HepG2 (cell line): ENCODE measurements around the gene LSR.

Experiments used
- AKNA ChIP-seq: sonication (generic); formaldehyde crosslinking; IDR thresholded peaks from 2 replicates; pipeline ENCODE4 v1.4.0; 2020; ENCODE audit warnings: missing genetic modification reagents, borderline replicate concordance
- ARNT ChIP-seq: fragments of 450-650 bp; IDR thresholded peaks from 2 replicates; pipeline ENCODE4 v1.6.1; 2017
- CTCF ChIP-seq: sonication (generic); formaldehyde crosslinking; IDR thresholded peaks from 2 replicates; pipeline ENCODE4 v1.5.0; 2020; ENCODE audit warnings: mild to moderate bottlenecking, missing genetic modification reagents, moderate library complexity
- HMGXB4 ChIP-seq, 2 experiments: sonication (generic) in 1 of 2; formaldehyde crosslinking in 1 of 2; IDR thresholded peaks; 2 replicates each; pipeline versions ENCODE4 v1.4.0 to v1.6.1; 2018 to 2020; ENCODE audit warnings: missing genetic modification reagents in 2 of 2, borderline replicate concordance in 1 of 2, low read depth in 1 of 2, mild to moderate bottlenecking in 1 of 2, missing biosample characterization in 1 of 2
- NR1H2 ChIP-seq: sonication (generic); formaldehyde crosslinking; IDR thresholded peaks from 2 replicates; pipeline ENCODE4 v1.8.1; 2022; ENCODE audit warnings: low read depth, missing genetic modification reagents, borderline replicate concordance
- POLR2A ChIP-seq, 2 experiments: IDR thresholded peaks; 2 replicates each; pipeline ENCODE4 v1.6.1; 2011; ENCODE audit warnings: low read depth in 2 of 2, low read length in 2 of 2, mild to moderate bottlenecking in 1 of 2, moderate library complexity in 1 of 2; ENCODE audit not compliant: insufficient read depth in 1 of 2
- REST ChIP-seq, 2 experiments: IDR thresholded peaks; 2 replicates each; pipeline ENCODE4 v1.6.1; 2011 to 2012; ENCODE audit warnings: low read length in 2 of 2, borderline replicate concordance in 1 of 2, low read depth in 1 of 2, mild to moderate bottlenecking in 1 of 2, moderate library complexity in 1 of 2
- ZFP91 ChIP-seq: sonication (generic); formaldehyde crosslinking; IDR thresholded peaks from 2 replicates; pipeline ENCODE4 v1.9.0; 2022; ENCODE audit warnings: missing genetic modification reagents, mild to moderate bottlenecking, borderline replicate concordance
- ZNF296 ChIP-seq: sonication (generic); formaldehyde crosslinking; conservative IDR thresholded peaks from 2 replicates; pipeline ENCODE4 v1.5.0; 2020; ENCODE audit warnings: mild to moderate bottlenecking, missing genetic modification reagents
- ZNF382 ChIP-seq: sonication (generic); formaldehyde crosslinking; IDR thresholded peaks from 2 replicates; pipeline ENCODE4 v1.5.0; 2020; ENCODE audit warnings: missing genetic modification reagents, mild to moderate bottlenecking, borderline replicate concordance
- ZUFSP ChIP-seq: sonication (generic); formaldehyde crosslinking; IDR thresholded peaks from 2 replicates; pipeline ENCODE4 v1.9.0; 2021; ENCODE audit warnings: missing genetic modification reagents, mild to moderate bottlenecking, borderline replicate concordance

- TF ChIP-seq CTCF (CRISPR knock-in tag) (no peak), POLR2A (IDR thresholded peaks at IDR 0.05; ENCODE audit: insufficient read depth in 1 of 2, low read depth in 2 of 2, low read length in 2 of 2) (no peak), AKNA (CRISPR knock-in tag) (no peak), ARNT (no peak), ZUFSP (CRISPR knock-in tag) (no peak), ZNF382 (no peak), HMGXB4 (CRISPR knock-in tag; IDR thresholded peaks at IDR 0.05; ENCODE audit: borderline replicate concordance in 1 of 2, low read depth in 1 of 2) (0 out of 4 replicates have a peak, but pooled peaks of 1 of the 2 experiments have one; percentile 3), REST (IDR thresholded peaks at IDR 0.05; ENCODE audit: borderline replicate concordance in 1 of 2, low read depth in 1 of 2, low read length in 2 of 2) (no peak), ZFP91 (CRISPR knock-in tag) (no peak), ZNF296 (CRISPR knock-in tag) (no peak), NR1H2 (CRISPR knock-in tag) (no peak)
Observed at GRCh38 chr19:35279374-35279773, 30.6 kb downstream of the LSR start.
